HCEC 1CT (cell line): ENCODE measurements around the gene LRRC56.

Experiments used
- DNase-seq: peaks from one replicate; pipeline ENCODE4 v3.0.0-alpha.2; 2017

Gene LRRC56

GRCh38 chr11:528166-528814, 9.0 kb upstream of the LRRC56 start:
- DNase-seq, result no peak

GRCh38 chr11:528815-529727, 8.3 kb upstream of the LRRC56 start:
- DNase-seq, result no peak

- no peak for DNase-seq
These were observed 7.5 kb upstream of the LRRC56 start for GRCh38 chr11:529728-530411.

GRCh38 chr11:530960-531831, 6.1 kb upstream of the LRRC56 start:
- DNase-seq, result no peak

- no peak for DNase-seq
These were observed 5.3 kb upstream of the LRRC56 start for GRCh38 chr11:531919-532526.

- no peak for DNase-seq
These were observed 4.8 kb upstream of the LRRC56 start for GRCh38 chr11:532527-532985.

- DNase-seq, result no peak
These were observed 4.2 kb upstream of the LRRC56 start for GRCh38 chr11:532986-533585.

- no peak for DNase-seq
These were observed 3.5 kb upstream of the LRRC56 start for GRCh38 chr11:533586-534395.

- no peak for DNase-seq
These were observed 2.7 kb upstream of the LRRC56 start for GRCh38 chr11:534396-535209.

GRCh38 chr11:535210-535518, 2.2 kb upstream of the LRRC56 start:
- DNase-seq, result no peak

GRCh38 chr11:535519-536454, 1.5 kb upstream of the LRRC56 start, which contains the start of gene HRAS:
HRAS (minus strand) TSS chr11:535576.
- peak; percentile 92 for DNase-seq

- DNase-seq, result no peak
These were observed 499 bp downstream of the LRRC56 start for GRCh38 chr11:537622-538430.

- DNase-seq, result no peak
These were observed 1.2 kb downstream of the LRRC56 start for GRCh38 chr11:538431-539051.

GRCh38 chr11:539971-540481, 2.7 kb downstream of the LRRC56 start:
- DNase-seq, result no peak

GRCh38 chr11:540583-541432, 3.5 kb downstream of the LRRC56 start:
- no peak for DNase-seq

- no peak for DNase-seq
These were observed 4.1 kb downstream of the LRRC56 start for GRCh38 chr11:541433-541885.
